GM23338 (cell line): ENCODE results near the gene CACNA2D4. TPM values are rescaled to one million over a fixed set of nuclear protein-coding genes. Genes with fewer than 3 reads are reported as not detected.

Experiments used
- ATAC-seq: fragments of 200-7000 bp; cut with Tn5 transposase; 3 replicates; pipeline ENCODE4 v1.9.1; 2020
- DNase-seq: peaks from one replicate; pipeline ENCODE4 v3.0.0-alpha.2; 2015; ENCODE audit warnings: low spot score
- H2AFZ ChIP-seq: fragments of 200-600 bp; sonication (generic); 2 replicates; pipeline ENCODE4 v1.8.0; 2016; ENCODE audit warnings: antibody characterized with exemption, mild to moderate bottlenecking, moderate library complexity
- H3F3A ChIP-seq: fragments of 200-600 bp; sonication (generic); replicated peaks from 2 replicates; pipeline ENCODE4 v1.8.0; 2017; ENCODE audit warnings: antibody characterized with exemption, mixed run types, low read depth
- H3K27ac ChIP-seq: fragments of 200-600 bp; sonication (generic); 2 replicates; pipeline ENCODE4 v1.6.1; 2016; ENCODE audit warnings: low read depth
- H3K27me3 ChIP-seq: fragments of 200-600 bp; sonication (generic); 2 replicates; pipeline ENCODE4 v1.8.0; 2016; ENCODE audit warnings: mild to moderate bottlenecking, mixed run types, moderate library complexity; ENCODE audit not compliant: insufficient read depth
- H3K36me3 ChIP-seq: fragments of 200-600 bp; sonication (generic); 2 replicates; pipeline ENCODE4 v1.8.0; 2016; ENCODE audit warnings: mild to moderate bottlenecking; ENCODE audit not compliant: insufficient read depth
- H3K4me1 ChIP-seq: fragments of 200-600 bp; sonication (generic); 2 replicates; pipeline ENCODE4 v1.8.0; 2016; ENCODE audit warnings: mild to moderate bottlenecking, moderate library complexity; ENCODE audit not compliant: insufficient read depth
- H3K4me2 ChIP-seq: fragments of 200-600 bp; sonication (generic); 2 replicates; pipeline ENCODE4 v1.7.1; 2017; ENCODE audit warnings: mixed run types
- H3K4me3 ChIP-seq: fragments of 200-600 bp; sonication (generic); 2 replicates; pipeline ENCODE4 v1.6.1; 2016; ENCODE audit warnings: mixed run types
- H3K79me2 ChIP-seq: fragments of 200-600 bp; sonication (generic); replicated peaks from 2 replicates; pipeline ENCODE4 v1.8.0; 2017; ENCODE audit warnings: mild to moderate bottlenecking; ENCODE audit not compliant: insufficient read depth
- H3K9me2 ChIP-seq: fragments of 200-600 bp; sonication (generic); 2 replicates; pipeline ENCODE4 v1.8.0; 2017; ENCODE audit not compliant: insufficient read depth
- H4K20me1 ChIP-seq: fragments of 200-600 bp; sonication (generic); replicated peaks from 2 replicates; pipeline ENCODE4 v1.8.0; 2017; ENCODE audit warnings: mild to moderate bottlenecking; ENCODE audit not compliant: insufficient read depth
- H3K27ac Mint-ChIP-seq: 2 replicates; pipeline ENCODE4 v1.8.0; 2020; ENCODE audit warnings: inconsistent platforms, mild to moderate bottlenecking, moderate library complexity, mixed read lengths
- H3K27me3 Mint-ChIP-seq: 3 replicates; pipeline ENCODE4 v1.8.0; 2022; ENCODE audit warnings: low read depth, mild to moderate bottlenecking, moderate library complexity, mixed read lengths, inconsistent platforms; ENCODE audit not compliant: insufficient read depth, poor library complexity
- H3K36me3 Mint-ChIP-seq: 3 replicates; pipeline ENCODE4 v1.8.0; 2021; ENCODE audit warnings: low read depth, mild to moderate bottlenecking, inconsistent platforms, moderate library complexity, mixed read lengths
- H3K4me1 Mint-ChIP-seq: 3 replicates; pipeline ENCODE4 v1.8.0; 2020; ENCODE audit warnings: mild to moderate bottlenecking, inconsistent platforms, mixed read lengths
- H3K4me3 Mint-ChIP-seq: 3 replicates; pipeline ENCODE4 v1.8.0; 2021; ENCODE audit warnings: moderate library complexity, mild to moderate bottlenecking, inconsistent platforms, mixed read lengths
- H3K9me3 Mint-ChIP-seq: 3 replicates; pipeline ENCODE4 v1.8.0; 2020; ENCODE audit warnings: moderate library complexity, mild to moderate bottlenecking, inconsistent platforms, mixed read lengths
- ETS1 ChIP-seq: IDR thresholded peaks from 2 replicates; pipeline ENCODE4 v1.6.1; 2016; ENCODE audit warnings: antibody characterized with exemption
- NANOG ChIP-seq: IDR thresholded peaks from 2 replicates; pipeline ENCODE4 v1.6.1; 2016; ENCODE audit warnings: antibody characterized with exemption, borderline replicate concordance
- POLR2AphosphoS5 ChIP-seq: IDR thresholded peaks from 2 replicates; pipeline ENCODE4 v1.6.1; 2016; ENCODE audit warnings: antibody characterized with exemption, low read depth
- REST ChIP-seq: IDR thresholded peaks from one replicate; pipeline ENCODE4 v1.6.1; 2018; ENCODE audit warnings: antibody characterized with exemption; ENCODE audit not compliant: unreplicated experiment
- STAT1 ChIP-seq: IDR thresholded peaks from one replicate; pipeline ENCODE4 v1.6.1; 2016; ENCODE audit warnings: antibody characterized with exemption; ENCODE audit not compliant: unreplicated experiment
- ZNF114 ChIP-seq: fragments of 250-450 bp; sonication (Bioruptor Pico); IDR thresholded peaks from 2 replicates; pipeline ENCODE4 v1.5.0; 2020; ENCODE audit warnings: mild to moderate bottlenecking, moderate library complexity
- ZNF331 ChIP-seq: fragments of 250-450 bp; sonication (Bioruptor Pico); IDR thresholded peaks from 2 replicates; pipeline ENCODE4 v1.5.0; 2020; ENCODE audit warnings: low read depth, mild to moderate bottlenecking, moderate library complexity
- ZNF462 ChIP-seq: fragments of 250-450 bp; sonication (Bioruptor Pico); IDR thresholded peaks from 2 replicates; pipeline ENCODE4 v1.5.0; 2020; ENCODE audit warnings: mild to moderate bottlenecking, moderate library complexity
- polyA plus RNA-seq: library from polyadenylated mRNA; unstranded; fragments of >200 nt; fragmentation: Nextera tagmentation; extraction: Ambion mirVana; gene quantifications from 2 replicates; pipeline ENCODE4 v1.2.1, GENCODE V29; 2016
- total RNA-seq: library from RNA; depleted of rRNA; stranded (reverse); fragments of >200 nt; shearing (Covaris generic); gene quantifications from 2 replicates; pipeline ENCODE4 v1.2.3, GENCODE V29; 2014

The CACNA2D4 gene
- total and polyA plus RNA-seq, 2 experiments from 2014 or later, result 0.07 to 0.24 TPM

DNA sequence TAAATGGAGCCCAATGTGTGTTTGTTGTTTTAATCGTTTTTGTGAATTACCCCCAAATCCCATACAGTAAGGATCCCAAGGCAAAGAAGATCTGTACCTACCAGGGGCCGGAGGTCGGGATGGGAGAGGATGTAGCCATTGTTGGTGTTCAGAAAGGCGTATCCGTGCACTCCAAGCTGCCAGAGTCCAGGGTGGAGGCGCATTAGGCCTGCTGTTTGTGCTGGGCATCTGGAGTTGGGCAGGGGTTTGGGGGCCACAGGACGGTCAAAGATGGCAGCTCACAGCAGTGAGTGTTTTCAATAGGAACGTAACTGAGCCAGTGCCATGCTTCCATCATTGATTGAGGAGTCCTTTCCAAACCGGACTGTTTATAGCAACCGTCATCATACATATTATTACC lies 40.2 kb downstream of the CACNA2D4 start (continued):
- TF ChIP-seq ETS1 (no peak), REST (no peak)

DNA sequence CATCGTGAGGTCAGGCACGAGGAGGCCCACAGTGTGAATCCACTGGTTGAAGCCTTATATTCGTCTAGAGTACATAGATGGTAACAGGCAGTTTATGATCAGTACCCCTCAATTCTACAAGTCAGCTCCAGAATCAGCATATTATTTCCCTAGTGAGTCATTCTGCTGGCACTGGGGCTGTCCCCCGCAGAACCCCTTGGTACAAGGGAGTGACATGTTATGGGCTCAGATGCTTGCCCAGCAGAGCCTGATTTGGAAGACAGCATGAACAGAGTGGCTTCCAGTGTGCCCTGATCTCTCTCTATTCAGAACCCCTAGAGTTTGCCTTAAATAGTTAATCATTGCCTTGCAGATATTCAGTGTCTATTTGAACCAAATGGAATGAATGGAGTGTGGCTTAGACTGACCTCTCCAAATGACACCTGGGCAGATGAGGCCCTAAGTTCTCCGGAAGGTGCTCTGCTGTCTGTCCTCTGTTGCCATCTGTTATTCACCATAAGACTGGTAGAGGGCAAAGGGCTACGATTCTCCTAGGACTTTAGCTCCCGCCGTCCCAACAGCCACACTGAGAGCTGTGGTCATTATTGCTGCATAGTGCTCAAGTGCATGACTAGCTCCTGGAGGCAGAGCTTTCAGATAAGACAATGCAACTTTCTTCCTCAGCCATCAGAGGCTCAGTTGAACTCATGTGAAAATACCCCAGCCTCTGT lies 41.1 kb downstream of the CACNA2D4 start:
- no peak overlapping the region for H2AFZ ChIP-seq
- H3K27ac Mint-ChIP-seq, result no peak overlapping the region
- no peak overlapping the region for H3K4me3 ChIP-seq
- no peak overlapping the region for H3K27ac ChIP-seq
- H3K79me2 ChIP-seq, result no peaks in the 10 kb centered on the region
- no peaks in the 10 kb centered on the region for H3F3A ChIP-seq
- H3K4me1 ChIP-seq, result no peaks in the 10 kb centered on the region
- no peaks in the 10 kb centered on the region for H3K27me3 ChIP-seq
- DNase-seq (no peak), ATAC-seq (no peak)
- peaks cover 14% of the 10 kb centered on the region for H3K27me3 Mint-ChIP-seq
- H3K4me2 ChIP-seq, result no peak overlapping the region
- H4K20me1 ChIP-seq, result no peaks in the 10 kb centered on the region
- no peaks in the 10 kb centered on the region for H3K36me3 ChIP-seq
- H3K9me2 ChIP-seq, result no peaks in the 10 kb centered on the region
- no peaks in the 10 kb centered on the region for H3K36me3 Mint-ChIP-seq
- H3K4me3 Mint-ChIP-seq, result no peak overlapping the region
- no peaks in the 10 kb centered on the region for H3K9me3 Mint-ChIP-seq
- no peaks in the 10 kb centered on the region for H3K4me1 Mint-ChIP-seq
- TF ChIP-seq ZNF331 (CRISPR knock-in tag) (no peak), POLR2AphosphoS5 (no peak), ZNF462 (CRISPR knock-in tag) (no peak), NANOG (no peak), ETS1 (no peak), ZNF114 (CRISPR knock-in tag) (no peak), STAT1 (no peak), REST (no peak)
